Epithelial cell of alveolus of lung (primary cell): Measurements from ENCODE around the gene RAPGEF3. TPM values are rescaled to one million over a fixed set of nuclear protein-coding genes. Genes with fewer than 3 reads are reported as not detected.

Source experiments
- total RNA-seq: library from RNA; depleted of rRNA; stranded (reverse); fragments of >200 nt; gene quantifications from 2 replicates; pipeline ENCODE4 v1.2.1, GENCODE V29; 2015

Gene RAPGEF3
- 0.72 and 1.6 TPM in 2 replicates for total RNA-seq

GRCh38 chr12:47758834-47759690, at the start of gene RAPGEF3:
TSS of gene RAPGEF3 (minus strand) at chr12:47758880. CDS start at chr12:47758556, 324 bp downstream.

GRCh38 chr12:47773062-47773857, 14.6 kb upstream of the RAPGEF3 start, which contains the start of gene SLC48A1:
TSS of gene SLC48A1 (plus strand) at chr12:47773238. CDS start at chr12:47773305, 67 bp downstream.

GRCh38 chr12:47725091-47725772, 33.4 kb downstream of the RAPGEF3 start, which contains the start of gene ENDOU:
TSS of gene ENDOU (minus strand) at chr12:47725490. CDS start at chr12:47725413, 77 bp downstream.

GRCh38 chr12:47705566-47706425, 52.9 kb downstream of the RAPGEF3 start, which contains the start of gene RPAP3:
TSS of gene RPAP3 (minus strand) at chr12:47706030. CDS start at chr12:47702840, 3,190 bp downstream.

Other genes starting within 250 kb of the RAPGEF3 start
- 14.5 and 16.7 TPM in 2 replicates for gene RPAP3, start 52.9 kb downstream of the RAPGEF3 start, total RNA-seq
- gene ENDOU, start 33.4 kb downstream of the RAPGEF3 start, total RNA-seq = not detected in 2 replicates
- gene SLC48A1, start 14.4 kb upstream of the RAPGEF3 start, total RNA-seq = 11.5 and 18.1 TPM in 2 replicates
- gene HDAC7, start 61.0 kb upstream of the RAPGEF3 start, total RNA-seq = 44.1 and 47.4 TPM in 2 replicates
- 3.7 and 12.4 TPM in 2 replicates for gene VDR, start 146.1 kb upstream of the RAPGEF3 start, total RNA-seq
- gene TMEM106C, start 204.7 kb upstream of the RAPGEF3 start, total RNA-seq = 33.5 and 55.7 TPM in 2 replicates
- 0.56 and 1.0 TPM in 2 replicates for gene COL2A1, start 245.6 kb upstream of the RAPGEF3 start, total RNA-seq